ENCODE data around the gene SORCS2. TPM values are rescaled to one million over a fixed set of nuclear protein-coding genes. Genes with fewer than 3 reads are reported as not detected.

SORCS2 gene
- total and polyA plus RNA-seq, 2 donors (not counting 1 experiment from before 2014, with no cell fraction given): not detected

DNA sequence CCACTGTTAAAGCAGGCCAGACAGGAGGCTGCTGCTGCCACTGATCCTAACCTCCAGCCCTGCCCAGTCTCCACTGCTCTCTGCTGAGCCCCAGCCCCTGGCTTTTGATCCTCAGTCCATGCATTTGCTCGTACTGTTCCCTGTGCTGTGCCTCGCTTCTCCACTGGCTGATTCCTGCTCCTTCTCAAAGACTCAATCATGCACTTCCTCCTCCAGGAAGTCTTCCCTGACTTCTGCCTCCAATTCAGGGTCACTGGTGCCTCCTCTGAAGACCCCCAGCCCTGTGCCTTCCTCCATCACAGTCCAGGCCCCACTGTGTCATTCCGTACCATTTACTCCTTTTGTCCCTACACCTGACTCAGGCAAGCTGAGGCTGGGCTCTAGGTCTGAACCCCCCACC, 473.0 kb downstream of the SORCS2 start:
- TF ChIP-seq EZH2 (IDR thresholded peaks at IDR 0.05; ENCODE audit: borderline replicate concordance, insufficient read depth, low read depth, low read length, poor library complexity, severe bottlenecking): no peak
- TF ChIP-seq, protein P1, sequence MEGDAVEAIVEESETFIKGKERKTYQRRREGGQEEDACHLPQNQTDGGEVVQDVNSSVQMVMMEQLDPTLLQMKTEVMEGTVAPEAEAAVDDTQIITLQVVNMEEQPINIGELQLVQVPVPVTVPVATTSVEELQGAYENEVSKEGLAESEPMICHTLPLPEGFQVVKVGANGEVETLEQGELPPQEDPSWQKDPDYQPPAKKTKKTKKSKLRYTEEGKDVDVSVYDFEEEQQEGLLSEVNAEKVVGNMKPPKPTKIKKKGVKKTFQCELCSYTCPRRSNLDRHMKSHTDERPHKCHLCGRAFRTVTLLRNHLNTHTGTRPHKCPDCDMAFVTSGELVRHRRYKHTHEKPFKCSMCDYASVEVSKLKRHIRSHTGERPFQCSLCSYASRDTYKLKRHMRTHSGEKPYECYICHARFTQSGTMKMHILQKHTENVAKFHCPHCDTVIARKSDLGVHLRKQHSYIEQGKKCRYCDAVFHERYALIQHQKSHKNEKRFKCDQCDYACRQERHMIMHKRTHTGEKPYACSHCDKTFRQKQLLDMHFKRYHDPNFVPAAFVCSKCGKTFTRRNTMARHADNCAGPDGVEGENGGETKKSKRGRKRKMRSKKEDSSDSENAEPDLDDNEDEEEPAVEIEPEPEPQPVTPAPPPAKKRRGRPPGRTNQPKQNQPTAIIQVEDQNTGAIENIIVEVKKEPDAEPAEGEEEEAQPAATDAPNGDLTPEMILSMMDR (IDR thresholded peaks at IDR 0.05): no peak
- intact Hi-C loops (cut with micrococcal nuclease): no loop called here
- H3K4me3 ChIP-seq (ENCODE audit: control extremely low read depth in 1 of 5, extremely low read depth in 1 of 5, insufficient read depth in 1 of 5, low read depth in 2 of 5, low read length in 4 of 5): no peak overlapping the region
- H3K9ac ChIP-seq (ENCODE audit: low read length): no peak overlapping the region
- ATAC-seq (ENCODE audit: low read depth) (no peak), DNase-seq (no peak)
- H3K4me1 ChIP-seq (ENCODE audit: control insufficient read depth in 2 of 2, insufficient read depth in 2 of 2, low read length in 2 of 2): no peaks in the 10 kb centered on the region
- POLR2A ChIA-PET: no interaction called here
- no peaks in the 10 kb centered on the region for H3K79me2 ChIP-seq (ENCODE audit: control insufficient read depth, insufficient read depth, low read length)
- H3K27me3 ChIP-seq (replicated peaks in 1 of 4; ENCODE audit: control extremely low read depth in 1 of 4, control insufficient read depth in 3 of 4, insufficient read depth in 4 of 4, low read length in 3 of 4): no peaks in the 10 kb centered on the region
- H3K4me2 ChIP-seq (replicated peaks; ENCODE audit: low read depth, low read length, poor library complexity, severe bottlenecking): no peak overlapping the region
- no peaks in the 10 kb centered on the region for H4K20me1 ChIP-seq (ENCODE audit: control insufficient read depth, insufficient read depth, low read length, poor library complexity, severe bottlenecking)
- Mint-ChIP-seq H3K4me3 (no peak overlapping the region), H3K9me3 (ENCODE audit: insufficient read depth) (no peaks in the 10 kb centered on the region), H3K27me3 (no peaks in the 10 kb centered on the region), H3K27ac (no peak overlapping the region), H3K4me1 (no peaks in the 10 kb centered on the region)
- CTCF ChIA-PET: no interaction called here
- H3K9me3 ChIP-seq (ENCODE audit: control extremely low read depth in 1 of 3, control insufficient read depth in 2 of 3, insufficient read depth in 1 of 3, low read length in 2 of 3): peaks cover 0 to 15% (median 0%) of the 10 kb centered on the region in 3 donors
- no peaks in the 10 kb centered on the region for H3K36me3 ChIP-seq (replicated peaks in 1 of 2; ENCODE audit: control extremely low read depth in 1 of 2, control insufficient read depth in 1 of 2, extremely low read depth in 1 of 2, insufficient read depth in 2 of 2, low read length in 1 of 2)
- H3K27ac ChIP-seq (ENCODE audit: low read length in 2 of 2): no peak overlapping the region
- 93% methylated on average over 3 of the region's 3 CpGs for WGBS (ENCODE audit: insufficient coverage)
- H2AFZ ChIP-seq (ENCODE audit: insufficient read depth, low read depth, low read length, poor library complexity, severe bottlenecking): no peak overlapping the region

DNA sequence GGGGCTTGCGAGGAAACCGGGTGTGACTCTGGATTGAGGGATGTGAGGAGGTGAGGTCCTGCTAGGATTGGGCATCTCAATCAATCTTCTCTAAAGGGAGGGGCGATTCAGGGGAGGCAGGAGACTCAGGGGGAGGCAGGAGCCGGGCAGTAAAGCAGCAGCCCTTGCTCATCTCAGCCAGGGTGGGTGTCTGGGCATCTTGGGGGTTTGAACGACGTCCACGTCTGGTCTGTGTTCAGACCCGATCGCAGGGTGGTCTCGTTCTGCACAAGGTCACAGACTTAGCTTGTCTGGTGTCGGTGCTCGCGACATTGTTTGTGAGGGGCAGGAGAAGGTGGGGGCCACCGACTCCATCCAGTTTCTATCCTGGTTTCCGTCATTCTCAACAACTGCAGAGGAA, 473.7 kb downstream of the SORCS2 start:
- H3K4me1 Mint-ChIP-seq: no peaks in the 10 kb centered on the region
- no peaks in the 10 kb centered on the region for H3K27me3 Mint-ChIP-seq
- no peaks in the 10 kb centered on the region for H3K79me2 ChIP-seq (ENCODE audit: control insufficient read depth, insufficient read depth, low read length)
- TF ChIP-seq, protein P1 (IDR thresholded peaks at IDR 0.05): no peak
- TF ChIP-seq EZH2 (IDR thresholded peaks at IDR 0.05; ENCODE audit: borderline replicate concordance, insufficient read depth, low read depth, low read length, poor library complexity, severe bottlenecking): no peak
- H3K9ac ChIP-seq (ENCODE audit: low read length): no peak overlapping the region
- H3K4me3 Mint-ChIP-seq: no peak overlapping the region
- H2AFZ ChIP-seq (ENCODE audit: insufficient read depth, low read depth, low read length, poor library complexity, severe bottlenecking): no peak overlapping the region
- H3K9me3 ChIP-seq (ENCODE audit: control extremely low read depth in 1 of 3, control insufficient read depth in 2 of 3, insufficient read depth in 1 of 3, low read length in 2 of 3): peaks cover 1 to 17% (median 2%) of the 10 kb centered on the region in 3 donors
- intact Hi-C loops (cut with micrococcal nuclease): no loop called here
- H3K4me2 ChIP-seq (replicated peaks; ENCODE audit: low read depth, low read length, poor library complexity, severe bottlenecking): no peak overlapping the region
- H3K27ac ChIP-seq (ENCODE audit: low read length in 2 of 2): no peak overlapping the region
- H3K36me3 ChIP-seq (replicated peaks in 1 of 2; ENCODE audit: control extremely low read depth in 1 of 2, control insufficient read depth in 1 of 2, extremely low read depth in 1 of 2, insufficient read depth in 2 of 2, low read length in 1 of 2): no peaks in the 10 kb centered on the region
- DNase-seq (no peak), ATAC-seq (ENCODE audit: low read depth) (no peak)
- ChIA-PET POLR2A (no interaction called here), CTCF (no interaction called here)
- H3K4me1 ChIP-seq (ENCODE audit: control insufficient read depth in 2 of 2, insufficient read depth in 2 of 2, low read length in 2 of 2): no peaks in the 10 kb centered on the region
- H3K27me3 ChIP-seq (replicated peaks in 1 of 4; ENCODE audit: control extremely low read depth in 1 of 4, control insufficient read depth in 3 of 4, insufficient read depth in 4 of 4, low read length in 3 of 4): no peaks in the 10 kb centered on the region
- H3K4me3 ChIP-seq (ENCODE audit: control extremely low read depth in 1 of 5, extremely low read depth in 1 of 5, insufficient read depth in 1 of 5, low read depth in 2 of 5, low read length in 4 of 5): no peak overlapping the region
- no peaks in the 10 kb centered on the region for H3K9me3 Mint-ChIP-seq (ENCODE audit: insufficient read depth)
- no peaks in the 10 kb centered on the region for H4K20me1 ChIP-seq (ENCODE audit: control insufficient read depth, insufficient read depth, low read length, poor library complexity, severe bottlenecking)
- no peak overlapping the region for H3K27ac Mint-ChIP-seq
- 95% methylated on average over 9 of the region's 15 CpGs for WGBS (ENCODE audit: insufficient coverage)
